NCI-H2196 (cell line): Measurements from ENCODE around the gene SLFN13.
"Not testable (repeated sequence)": the region's sequence is repeated elsewhere in the genome, so short reads cannot be mapped to it uniquely, and the experiment has no call there.

Experiments
- DNase-seq: peaks from one replicate; lab custom pipeline; 2025; ENCODE audit not compliant: unreplicated experiment; lab: John Stamatoyannopoulos, UW

Gene SLFN13

DNA sequence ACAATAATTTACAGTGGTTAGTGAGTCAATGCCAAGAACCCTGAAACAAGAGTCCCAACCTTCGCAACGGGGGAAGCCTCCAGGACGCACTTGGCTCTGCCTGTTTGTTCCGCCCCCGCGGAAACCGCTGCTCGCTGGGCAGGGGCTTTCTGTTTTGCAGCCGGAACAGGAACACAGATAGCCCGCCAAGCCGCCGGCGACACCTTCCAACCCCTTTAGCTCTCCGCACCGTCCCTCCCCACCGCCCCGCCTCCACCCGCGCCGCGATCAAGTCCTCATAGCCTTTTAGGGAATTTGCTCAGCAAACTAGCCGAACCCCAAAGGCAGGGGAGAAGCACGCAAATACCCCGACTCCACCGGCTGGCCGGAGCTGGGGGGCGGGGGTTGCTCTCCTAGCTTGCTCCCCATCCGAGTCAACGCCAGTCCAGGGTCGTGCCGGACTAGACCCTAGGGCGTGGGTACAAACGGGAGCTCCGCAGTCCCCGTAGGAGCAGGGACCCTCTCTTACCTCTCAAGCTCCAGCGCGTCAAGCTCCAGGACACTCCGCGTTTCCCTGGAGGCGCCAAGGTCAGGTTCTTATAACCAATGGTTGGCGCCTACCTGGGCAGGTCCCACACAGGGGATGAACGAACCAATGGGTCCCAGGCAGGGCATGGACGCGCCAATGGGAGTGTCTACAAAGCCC, at the start of gene SLFN13:
SLFN13 (minus strand) TSS at position 553 of the 685 bp plus-strand sequence. CDS start 3,086 bp downstream, outside the sequence.
- peak; percentile 82 for DNase-seq

DNA sequence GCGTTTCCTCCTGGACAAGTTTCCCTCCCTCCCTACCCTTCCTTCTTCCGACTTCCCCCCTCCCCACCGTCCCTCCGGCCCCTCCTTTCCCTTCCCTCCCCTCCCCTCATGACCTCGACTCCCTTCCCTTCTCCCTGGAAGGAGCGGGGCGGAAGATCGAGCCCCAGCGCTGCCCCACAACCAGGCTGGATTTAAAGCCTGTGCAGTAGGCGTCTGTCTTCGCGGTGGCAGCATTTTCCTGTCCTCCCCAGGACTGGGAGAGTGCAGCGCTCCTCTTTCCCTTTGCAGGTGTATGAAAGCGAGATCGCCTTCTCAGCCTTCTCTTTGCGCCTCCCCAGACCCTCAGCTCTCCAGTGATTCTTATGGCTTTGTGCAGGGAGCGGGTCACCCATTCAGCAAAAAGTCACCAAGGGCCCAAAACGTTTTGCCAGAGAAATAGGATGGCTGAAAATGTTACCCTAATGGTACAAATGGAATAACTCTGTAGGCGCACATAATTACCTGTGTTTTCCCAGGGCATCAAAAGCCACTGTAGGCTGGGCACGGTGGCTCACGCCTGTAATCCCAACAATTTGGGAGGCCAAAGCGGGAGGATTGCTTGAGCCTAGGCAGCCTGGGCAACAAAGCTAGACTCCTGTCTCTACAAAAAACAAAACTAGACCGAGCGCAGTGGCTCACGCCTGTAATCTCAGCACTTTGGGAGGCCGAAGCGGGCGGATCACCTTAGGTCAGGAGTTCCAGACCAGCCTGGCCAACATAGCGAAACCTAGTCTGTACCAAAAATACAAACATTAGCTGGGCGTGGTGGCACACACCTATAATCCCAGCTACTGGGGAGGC, 48.1 kb upstream of the SLFN13 start:
- DNase-seq = no peak

DNA sequence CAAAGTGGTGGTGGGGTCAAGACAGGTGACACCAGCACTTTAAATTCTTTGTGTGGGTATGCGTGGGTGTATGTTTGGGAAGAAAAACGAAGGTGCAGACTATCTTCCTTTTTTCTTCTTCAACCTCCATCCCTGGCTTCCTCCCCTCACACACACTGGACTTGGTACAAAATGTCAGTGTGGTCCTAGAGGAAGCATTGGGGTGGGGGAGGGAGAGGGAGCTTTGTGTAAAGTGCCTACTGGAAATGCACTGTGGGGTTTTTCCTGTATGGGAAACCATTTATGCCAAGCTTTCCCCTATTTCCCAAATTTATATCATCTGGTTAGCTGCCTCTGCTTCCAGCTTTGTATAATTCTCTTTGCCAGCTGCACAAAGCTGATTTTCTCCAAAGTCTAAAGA, 44.5 kb upstream of the SLFN13 start:
- DNase-seq = no peak

GRCh38 chr17:35491417-35491816, 42.9 kb upstream of the SLFN13 start:
- DNase-seq = no peak

GRCh38 chr17:35489944-35490343, 41.4 kb upstream of the SLFN13 start:
- no peak for DNase-seq

GRCh38 chr17:35488991-35489390, 40.4 kb upstream of the SLFN13 start:
- DNase-seq = no peak

DNA sequence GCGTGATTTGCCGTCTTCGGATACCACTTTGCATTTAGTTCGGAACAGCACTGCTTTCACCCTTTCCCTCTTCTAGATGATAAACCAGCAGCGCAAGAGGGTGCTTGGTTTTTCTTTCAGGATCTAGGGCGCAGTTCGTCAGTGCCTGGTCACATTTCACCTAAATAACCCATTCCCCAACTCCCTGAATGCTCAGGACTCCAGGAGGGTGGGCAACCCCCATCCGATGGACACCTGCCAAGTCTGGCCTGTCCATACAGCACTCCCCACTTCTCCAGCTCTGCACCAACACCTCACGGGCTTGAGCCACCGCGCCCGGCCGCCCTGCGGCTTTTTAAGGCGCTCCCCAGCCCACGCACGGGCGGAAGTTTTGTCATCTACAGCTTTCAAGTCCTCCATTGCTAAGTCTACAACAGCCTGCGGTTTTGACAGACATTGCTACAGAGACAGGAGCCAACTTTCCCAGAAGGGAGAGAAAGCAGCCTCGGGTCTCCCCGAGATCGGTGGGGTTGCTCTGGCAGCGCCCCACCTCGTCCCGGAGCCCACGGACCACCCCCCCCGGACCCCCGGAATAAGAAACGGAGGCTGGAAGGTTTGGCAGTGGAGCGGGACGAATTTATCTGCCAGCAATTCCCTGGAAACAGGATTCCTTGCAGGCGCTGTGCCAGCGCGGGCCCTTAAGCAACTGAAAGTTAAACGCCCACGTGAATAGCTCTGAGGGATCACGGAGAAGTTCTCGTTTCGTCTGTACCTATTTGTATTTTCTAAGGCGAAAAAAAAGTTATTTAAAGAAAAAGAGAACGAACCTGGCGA, 38.6 kb upstream of the SLFN13 start:
- no peak for DNase-seq

DNA sequence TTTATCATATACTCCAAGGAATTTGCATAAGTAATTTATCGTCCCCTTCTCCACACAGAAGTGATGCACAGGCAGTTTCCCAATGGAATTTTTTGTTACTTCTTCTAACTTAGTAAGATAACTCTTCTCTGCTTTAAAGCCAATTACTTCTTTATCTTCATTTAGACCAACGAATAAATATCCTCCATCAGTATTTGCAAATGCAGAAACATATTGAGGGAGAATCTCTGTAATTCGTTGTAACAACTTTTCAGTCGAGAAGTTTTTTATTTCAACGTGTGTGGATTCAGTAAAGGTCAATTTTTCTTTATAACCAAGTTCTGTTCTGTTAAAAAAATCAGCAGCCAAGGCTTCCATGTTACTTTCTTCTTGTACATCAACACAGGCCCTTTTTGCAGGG, 30.7 kb upstream of the SLFN13 start:
- DNase-seq = no peak

- DNase-seq = no peak
Observed at GRCh38 chr17:35477248-35477647, 28.7 kb upstream of the SLFN13 start.

DNA sequence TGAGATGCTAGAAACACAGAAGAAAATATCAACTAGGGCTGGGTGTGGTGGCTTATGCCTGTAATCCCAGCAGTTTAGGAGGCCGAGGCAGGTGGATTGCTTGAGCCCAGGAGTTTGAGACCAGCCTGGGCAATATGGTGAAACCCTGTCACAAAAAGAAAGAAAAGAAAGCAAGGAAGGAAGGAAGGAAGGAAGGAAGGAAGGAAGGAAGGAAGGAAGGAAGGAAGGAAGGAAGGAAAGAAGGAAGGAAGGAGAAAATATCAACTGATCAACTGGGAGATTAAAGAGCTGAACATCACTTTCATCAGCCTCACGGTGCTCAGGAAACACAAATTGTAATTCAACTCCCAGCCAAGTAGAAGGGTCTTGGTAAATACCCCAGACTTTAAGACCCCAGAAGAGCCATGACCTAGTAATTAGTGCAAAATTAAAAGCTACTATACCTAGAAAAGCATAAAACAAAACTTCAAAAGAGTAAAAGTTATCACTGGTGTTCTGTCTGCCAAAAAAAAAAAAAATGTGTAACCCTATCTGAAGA, 27.8 kb upstream of the SLFN13 start:
- no peak for DNase-seq

DNA sequence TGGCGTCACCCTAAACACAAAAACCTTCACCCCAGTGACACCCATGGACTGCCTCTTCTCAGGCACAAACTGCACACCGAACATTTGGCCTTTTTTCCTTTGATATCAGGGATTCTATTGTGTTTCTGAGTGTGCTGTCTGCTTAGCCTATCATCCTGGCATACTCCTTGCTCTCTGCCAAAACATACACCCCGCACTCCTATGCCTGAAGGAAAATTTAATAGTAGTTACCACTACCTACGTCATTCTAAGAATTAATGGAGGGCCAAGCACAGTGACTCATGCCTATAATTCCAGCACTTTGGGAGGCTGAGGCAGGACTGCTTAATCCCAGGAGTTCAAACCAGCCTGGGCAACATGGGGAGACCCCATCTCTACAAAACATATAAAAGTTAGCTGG, 19.9 kb upstream of the SLFN13 start:
- no peak for DNase-seq

- no peak for DNase-seq
Observed at GRCh38 chr17:35467824-35468223, 19.3 kb upstream of the SLFN13 start.

GRCh38 chr17:35460354-35460851, 11.8 kb upstream of the SLFN13 start:
- DNase-seq = peak; percentile 60

GRCh38 chr17:35454035-35454434, 5.5 kb upstream of the SLFN13 start:
- not testable (repeated sequence) for DNase-seq

- DNase-seq = no peak
Observed at GRCh38 chr17:35453171-35453570, 4.6 kb upstream of the SLFN13 start.

DNA sequence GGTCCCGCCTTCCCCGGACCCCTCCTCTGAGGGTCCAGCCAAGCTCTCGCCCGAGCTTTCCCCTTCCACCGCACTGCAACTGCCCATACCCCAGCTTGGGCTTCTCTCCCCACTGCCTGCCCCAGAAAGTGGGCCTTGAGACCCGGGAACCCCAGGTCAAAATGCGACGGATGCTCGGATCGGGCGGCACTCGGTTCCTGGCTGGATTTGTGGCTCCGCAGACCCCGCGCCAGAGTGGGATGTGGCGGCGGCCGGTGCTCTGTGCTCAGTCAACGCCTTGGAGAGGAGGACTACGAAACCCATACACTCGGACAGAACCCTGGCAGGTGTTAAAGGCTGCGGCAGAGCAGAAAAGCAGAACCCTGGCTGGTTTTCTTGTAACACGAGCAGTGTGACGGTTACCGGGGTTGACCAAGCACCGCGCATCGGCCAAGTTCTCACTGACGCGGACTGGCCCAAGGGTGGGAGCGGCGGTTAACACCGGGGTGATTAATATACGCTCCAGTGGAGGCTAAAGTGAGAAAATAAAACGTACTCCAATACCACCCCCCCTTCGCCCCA, 885 bp upstream of the SLFN13 start:
- no peak for DNase-seq

- DNase-seq = no peak
Observed at GRCh38 chr17:35448899-35449227, 297 bp upstream of the SLFN13 start.

DNA sequence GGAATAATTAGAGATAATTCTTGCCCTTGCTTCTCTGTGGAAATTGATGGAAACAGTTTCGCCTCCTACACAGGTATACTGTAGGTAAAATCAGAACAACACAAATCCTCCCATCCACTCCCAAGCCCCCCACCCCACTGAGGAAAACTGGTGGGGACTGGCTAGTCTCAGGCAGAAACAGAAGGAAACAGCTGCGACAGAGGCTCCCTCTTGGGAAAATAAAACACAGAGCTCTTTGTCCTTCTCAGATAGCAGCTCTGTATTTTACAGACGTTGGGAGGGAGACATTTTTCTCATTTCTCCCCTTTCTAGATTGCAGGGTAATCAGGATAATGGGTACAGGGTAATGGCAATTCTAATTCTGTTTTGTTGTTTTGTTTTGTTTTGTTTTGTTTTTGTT, 1.1 kb downstream of the SLFN13 start:
- DNase-seq = no peak

- DNase-seq = no peak
Observed at GRCh38 chr17:35438433-35438832, 10.1 kb downstream of the SLFN13 start.

DNA sequence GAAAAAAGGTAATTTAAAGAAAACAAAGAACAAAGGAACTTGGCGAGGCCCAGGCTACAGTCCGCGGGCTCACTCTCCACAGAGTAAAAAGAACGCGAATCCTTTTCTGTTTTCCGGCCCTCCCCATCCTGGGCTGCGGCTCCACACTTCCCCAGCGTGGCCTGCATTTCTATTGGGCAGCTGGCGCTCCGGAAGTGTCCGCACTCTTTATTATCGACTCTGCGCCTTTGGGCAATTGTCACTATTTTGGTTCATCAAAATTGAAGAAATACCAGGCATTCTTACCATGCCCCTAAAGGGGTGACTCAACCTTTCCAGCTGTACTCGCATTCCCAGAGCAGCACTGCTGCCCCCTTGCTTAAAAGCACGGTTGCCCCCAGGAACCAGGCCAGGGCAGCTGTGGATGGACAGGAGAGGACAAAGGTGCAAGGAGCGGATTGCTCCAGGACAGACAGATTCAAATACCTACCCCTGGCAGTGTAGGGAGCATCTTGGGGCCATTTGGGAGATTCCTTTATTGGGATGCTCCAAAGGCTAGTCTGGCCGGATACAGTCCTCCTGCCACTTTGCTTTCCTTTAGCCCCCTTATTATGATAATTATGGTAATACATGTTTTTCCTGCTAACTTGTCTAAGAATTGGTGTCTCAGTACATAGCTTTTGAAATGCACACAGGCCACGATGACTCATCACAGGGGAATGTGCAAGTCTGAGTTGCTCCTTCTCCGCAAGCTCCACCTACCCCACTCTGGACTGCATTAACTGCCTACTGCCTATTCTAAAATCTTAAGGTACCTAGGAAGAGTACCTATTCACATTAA, 15.3 kb downstream of the SLFN13 start:
- peak; percentile 4 for DNase-seq
